ENCODE data around the gene ETV3L. TPM values are rescaled to one million over a fixed set of nuclear protein-coding genes. Genes with fewer than 3 reads are reported as not detected.

The ETV3L gene
- not detected for polyA plus RNA-seq (2013, experiment 1 of 2; ENCODE audit: insufficient read length)
- polyA plus RNA-seq (2013, experiment 2 of 2; ENCODE audit: insufficient read length) = not detected

- DNase-seq = no peak
These were observed at the start of gene ETV3L for GRCh38 chr1:157099633-157100009. Gene ETV3L (minus strand): TSS chr1:157099808. CDS start chr1:157099523, 285 bp downstream.

GRCh38 chr1:157147906-157148700 is 48.5 kb upstream of the ETV3L start:
- DNase-seq = peak; percentile 49

- DNase-seq = no peak
These were observed 47.4 kb upstream of the ETV3L start for GRCh38 chr1:157147037-157147436.

- DNase-seq = no peak
These were observed 46.6 kb upstream of the ETV3L start for GRCh38 chr1:157146244-157146643.

- DNase-seq = no peak
These were observed 45.5 kb upstream of the ETV3L start for GRCh38 chr1:157145076-157145475.

GRCh38 chr1:157144509-157144908 is 44.9 kb upstream of the ETV3L start:
- no peak for DNase-seq

GRCh38 chr1:157142765-157143423 is 43.3 kb upstream of the ETV3L start:
- no peak for DNase-seq

- no peak for DNase-seq
These were observed 42.6 kb upstream of the ETV3L start for GRCh38 chr1:157142201-157142600.

- DNase-seq = no peak
These were observed 41.7 kb upstream of the ETV3L start for GRCh38 chr1:157141212-157141855.

GRCh38 chr1:157140063-157140588 is 40.5 kb upstream of the ETV3L start:
- no peak for DNase-seq

GRCh38 chr1:157139052-157139715 is 39.6 kb upstream of the ETV3L start:
- DNase-seq = no peak

GRCh38 chr1:157138220-157139051 is 38.8 kb upstream of the ETV3L start, which contains the start of gene ETV3:
Gene ETV3 (minus strand): TSS chr1:157138395. CDS start chr1:157136352, 2,043 bp downstream.
- peak; percentile 94 for DNase-seq

- DNase-seq = no peak
These were observed 38.0 kb upstream of the ETV3L start for GRCh38 chr1:157137408-157138219.

GRCh38 chr1:157137046-157137407 is 37.4 kb upstream of the ETV3L start:
- DNase-seq = peak; percentile 57

GRCh38 chr1:157136133-157136532 is 36.5 kb upstream of the ETV3L start:
- DNase-seq = no peak

GRCh38 chr1:157135646-157136045 is 36.0 kb upstream of the ETV3L start:
- DNase-seq = no peak

GRCh38 chr1:157135070-157135469 is 35.5 kb upstream of the ETV3L start:
- no peak for DNase-seq

GRCh38 chr1:157134442-157134841 is 34.8 kb upstream of the ETV3L start:
- no peak for DNase-seq

- DNase-seq = no peak
These were observed 33.8 kb upstream of the ETV3L start for GRCh38 chr1:157133426-157133825.

GRCh38 chr1:157132616-157133167 is 33.1 kb upstream of the ETV3L start:
- DNase-seq = no peak
